GM23248 (cell line): ENCODE results near the gene ZNF579. TPM values are rescaled to one million over a fixed set of nuclear protein-coding genes. Genes with fewer than 3 reads are reported as not detected.

Experiments
- DNase-seq: peaks from one replicate; pipeline ENCODE4 v3.0.0-alpha.2; 2015
- H2AFZ ChIP-seq: fragments of 200-600 bp; sonication (generic); 2 replicates; pipeline ENCODE4 v1.6.1; 2016; ENCODE audit warnings: antibody characterized with exemption
- H3F3A ChIP-seq: fragments of 200-600 bp; sonication (generic); 2 replicates; pipeline ENCODE4 v1.6.1; 2016; ENCODE audit warnings: mild to moderate bottlenecking, antibody characterized with exemption, mixed run types; ENCODE audit not compliant: insufficient read depth
- H3K27ac ChIP-seq: fragments of 200-600 bp; sonication (generic); 2 replicates; pipeline ENCODE4 v1.5.1; 2016; ENCODE audit warnings: mild to moderate bottlenecking
- H3K27me3 ChIP-seq: fragments of 200-600 bp; sonication (generic); replicated peaks from 2 replicates; pipeline ENCODE4 v1.6.1; 2016; ENCODE audit warnings: mild to moderate bottlenecking; ENCODE audit not compliant: insufficient read depth
- H3K36me3 ChIP-seq: fragments of 200-600 bp; sonication (generic); 2 replicates; pipeline ENCODE4 v1.6.1; 2016; ENCODE audit warnings: low read depth, mild to moderate bottlenecking
- H3K4me1 ChIP-seq: fragments of 200-600 bp; sonication (generic); 2 replicates; pipeline ENCODE4 v1.6.1; 2016; ENCODE audit warnings: mild to moderate bottlenecking; ENCODE audit not compliant: insufficient read depth
- H3K4me2 ChIP-seq: fragments of 200-600 bp; sonication (generic); one replicate; pipeline ENCODE4 v1.6.1; 2016; ENCODE audit warnings: mild to moderate bottlenecking; ENCODE audit not compliant: unreplicated experiment
- H3K4me3 ChIP-seq: fragments of 200-600 bp; sonication (generic); 2 replicates; pipeline ENCODE4 v1.5.1; 2016; ENCODE audit warnings: mild to moderate bottlenecking
- H3K79me2 ChIP-seq: fragments of 200-600 bp; sonication (generic); 2 replicates; pipeline ENCODE4 v1.6.1; 2016; ENCODE audit warnings: mild to moderate bottlenecking; ENCODE audit not compliant: insufficient read depth
- H3K9ac ChIP-seq: fragments of 200-600 bp; sonication (generic); 2 replicates; pipeline ENCODE4 v1.6.1; 2016; ENCODE audit warnings: mild to moderate bottlenecking
- H3K9me2 ChIP-seq: fragments of 200-600 bp; sonication (generic); 2 replicates; pipeline ENCODE4 v1.6.1; 2016; ENCODE audit warnings: mixed run types, mild to moderate bottlenecking, moderate library complexity; ENCODE audit not compliant: insufficient read depth
- H3K9me3 ChIP-seq: fragments of 200-600 bp; sonication (generic); one replicate; pipeline ENCODE4 v1.6.1; 2017; ENCODE audit warnings: low read depth
- H4K20me1 ChIP-seq: fragments of 200-600 bp; sonication (generic); 2 replicates; pipeline ENCODE4 v1.6.0; 2016; ENCODE audit not compliant: insufficient read depth
- EZH2 ChIP-seq: fragments of 200-600 bp; sonication (generic); IDR thresholded peaks from 2 replicates; pipeline ENCODE4 v1.6.1; 2018; ENCODE audit warnings: antibody characterized with exemption, mild to moderate bottlenecking; ENCODE audit not compliant: insufficient read depth, poor library complexity, severe bottlenecking
- EZH2phosphoT487 ChIP-seq: fragments of 200-600 bp; sonication (generic); IDR thresholded peaks from 2 replicates; pipeline ENCODE4 v1.6.1; 2018; ENCODE audit warnings: antibody characterized with exemption, moderate library complexity, mild to moderate bottlenecking, low read depth; ENCODE audit not compliant: insufficient read depth
- WGBS, 2 experiments: methylation state at CpG; one replicate each; pipeline ENCODE4 v1.1.6; 2015 to 2017; ENCODE audit warnings: low lambda C conversion rate in 2 of 2, low coverage in 1 of 2; ENCODE audit errors: missing lambda C conversion rate in 2 of 2; 5-methylcytosine and 5-hydroxymethylcytosine counted together
- in situ Hi-C: fragments of 300-500 bp; cut with MboI; formaldehyde crosslinking; loops from 2 replicates; pipeline ENCODE4 v1.15.0; 2020
- polyA plus RNA-seq: library from polyadenylated mRNA; unstranded; fragments of >200 nt; fragmentation: Nextera tagmentation; extraction: Ambion mirVana; gene quantifications from 2 replicates; pipeline ENCODE4 v1.2.1, GENCODE V29; 2016
- total RNA-seq: library from RNA; depleted of rRNA; stranded (reverse); fragments of >200 nt; shearing (Covaris generic); gene quantifications from 2 replicates; pipeline ENCODE4 v1.2.3, GENCODE V29; 2014

Gene ZNF579
- total and polyA plus RNA-seq, 2 experiments from 2014 or later: 1.8 to 7.9 TPM

DNA sequence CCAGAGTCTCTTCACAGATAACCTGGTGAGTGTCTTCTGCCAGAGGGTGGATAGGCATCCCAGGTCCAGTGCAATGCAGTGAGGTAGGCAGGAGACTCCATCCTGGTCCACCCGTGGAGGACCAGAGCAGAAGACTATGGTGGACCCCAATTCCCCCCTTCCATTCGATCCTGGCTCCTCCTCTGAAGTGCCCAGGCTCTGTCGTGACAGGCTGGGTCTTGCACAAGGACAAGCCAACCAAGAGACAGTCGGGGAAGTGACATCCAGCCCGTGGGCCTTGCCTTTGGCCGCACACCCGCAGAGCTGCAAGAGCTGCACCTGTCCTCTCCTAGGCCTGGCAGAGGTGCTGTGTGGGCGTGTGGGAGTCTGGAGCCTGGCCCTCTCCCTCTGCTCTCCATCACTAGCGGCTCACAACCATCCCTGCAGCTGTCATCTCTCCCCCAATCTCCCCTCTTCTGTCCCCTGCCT, 40.6 kb upstream of the ZNF579 start:
- 63 to 76% methylated on average over 6 to 9 of the region's 9 CpGs for WGBS, 2 experiments
- in situ Hi-C loops: no loop called here
- Histone ChIP-seq H3K9me2 (no peaks in the 10 kb centered on the region), H3K27me3 (no peaks in the 10 kb centered on the region), H4K20me1 (no peaks in the 10 kb centered on the region), H3K36me3 (no peaks in the 10 kb centered on the region), H3K9ac (no peak overlapping the region), H3K4me1 (no peaks in the 10 kb centered on the region), H3K9me3 (no peaks in the 10 kb centered on the region), H3K4me2 (no peak overlapping the region), H3K4me3 (no peak overlapping the region), H3K27ac (no peak overlapping the region), H3F3A (peaks cover 13% of the 10 kb centered on the region; the same call in 1 of the 2 replicates), H3K79me2 (0 out of 2 replicates have a peak, but pooled peaks cover 8% of the 10 kb centered on the region), H2AFZ (no peak overlapping the region)
- TF ChIP-seq EZH2 (no peak), EZH2phosphoT487 (no peak)
- no peak for DNase-seq

GRCh38 chr19:55620410-55621204, 40.0 kb upstream of the ZNF579 start:
- no peak overlapping the region for H2AFZ ChIP-seq
- H3K9me3 ChIP-seq: no peaks in the 10 kb centered on the region
- in situ Hi-C loops: no loop called here
- TF ChIP-seq EZH2phosphoT487 (no peak), EZH2 (no peak)
- H3F3A ChIP-seq: peaks cover 13% of the 10 kb centered on the region; the same call in 1 of the 2 replicates
- no peak overlapping the region for H3K4me2 ChIP-seq
- DNase-seq: no peak
- no peak overlapping the region for H3K9ac ChIP-seq
- no peak overlapping the region for H3K27ac ChIP-seq
- no peak overlapping the region for H3K4me3 ChIP-seq
- no peaks in the 10 kb centered on the region for H3K27me3 ChIP-seq
- no peaks in the 10 kb centered on the region for H3K4me1 ChIP-seq
- H4K20me1 ChIP-seq: no peaks in the 10 kb centered on the region
- no peaks in the 10 kb centered on the region for H3K36me3 ChIP-seq
- 0 out of 2 replicates have a peak, but pooled peaks cover 8% of the 10 kb centered on the region for H3K79me2 ChIP-seq
- 81 to 88% methylated on average over 12 of the region's 12 CpGs for WGBS, 2 experiments
- H3K9me2 ChIP-seq: no peaks in the 10 kb centered on the region

GRCh38 chr19:55619286-55619685, 38.6 kb upstream of the ZNF579 start:
- Histone ChIP-seq H2AFZ (no peak overlapping the region), H3K9me2 (no peaks in the 10 kb centered on the region), H3K4me3 (no peak overlapping the region), H3K36me3 (no peaks in the 10 kb centered on the region; the same call in 1 of the 2 replicates), H3K9me3 (no peaks in the 10 kb centered on the region), H3K27me3 (no peaks in the 10 kb centered on the region), H3K9ac (no peak overlapping the region), H3F3A (peaks cover 13% of the 10 kb centered on the region; the same call in 1 of the 2 replicates), H3K4me1 (no peaks in the 10 kb centered on the region), H3K27ac (no peak overlapping the region), H3K4me2 (no peak overlapping the region), H3K79me2 (0 out of 2 replicates have a peak, but pooled peaks cover 8% of the 10 kb centered on the region), H4K20me1 (no peaks in the 10 kb centered on the region)
- in situ Hi-C loops: no loop called here
- 25 to 27% methylated on average over 3 of the region's 3 CpGs for WGBS, 2 experiments
- peak; percentile 59 for DNase-seq
- TF ChIP-seq EZH2phosphoT487 (no peak), EZH2 (no peak)

- H3K9me2 ChIP-seq: no peaks in the 10 kb centered on the region
- 87 to 98% methylated on average over 3 to 7 of the region's 7 CpGs for WGBS, 2 experiments
- in situ Hi-C loops: no loop called here
These were observed 37.8 kb upstream of the ZNF579 start for GRCh38 chr19:55618426-55618825.

More at GRCh38 chr19:55618426-55618825, 37.8 kb upstream of the ZNF579 start:
- H3K36me3 ChIP-seq: no peaks in the 10 kb centered on the region; the same call in 1 of the 2 replicates
- no peak overlapping the region for H3K4me3 ChIP-seq
- H3K9ac ChIP-seq: no peak overlapping the region
- no peak overlapping the region for H3K27ac ChIP-seq
- peaks cover 11% of the 10 kb centered on the region; the same call in 1 of the 2 replicates for H3F3A ChIP-seq
- no peaks in the 10 kb centered on the region for H3K9me3 ChIP-seq
- DNase-seq: no peak
- 0 out of 2 replicates have a peak, but pooled peaks cover 3% of the 10 kb centered on the region for H3K79me2 ChIP-seq
- H3K4me2 ChIP-seq: no peak overlapping the region
- H4K20me1 ChIP-seq: no peaks in the 10 kb centered on the region
- TF ChIP-seq EZH2 (no peak), EZH2phosphoT487 (no peak)
- no peaks in the 10 kb centered on the region for H3K27me3 ChIP-seq
- no peak overlapping the region for H2AFZ ChIP-seq
- H3K4me1 ChIP-seq: no peaks in the 10 kb centered on the region
